GM23338 (cell line): ENCODE results near the gene MAPK1. TPM values are rescaled to one million over a fixed set of nuclear protein-coding genes. Genes with fewer than 3 reads are reported as not detected.

Experiments used
- ATAC-seq: fragments of 200-7000 bp; cut with Tn5 transposase; 3 replicates; pipeline ENCODE4 v1.9.1; 2020
- DNase-seq: peaks from one replicate; pipeline ENCODE4 v3.0.0-alpha.2; 2015; ENCODE audit warnings: low spot score
- H2AFZ ChIP-seq: fragments of 200-600 bp; sonication (generic); 2 replicates; pipeline ENCODE4 v1.8.0; 2016; ENCODE audit warnings: antibody characterized with exemption, mild to moderate bottlenecking, moderate library complexity
- H3F3A ChIP-seq: fragments of 200-600 bp; sonication (generic); replicated peaks from 2 replicates; pipeline ENCODE4 v1.8.0; 2017; ENCODE audit warnings: antibody characterized with exemption, mixed run types, low read depth
- H3K27ac ChIP-seq: fragments of 200-600 bp; sonication (generic); 2 replicates; pipeline ENCODE4 v1.6.1; 2016; ENCODE audit warnings: low read depth
- H3K27me3 ChIP-seq: fragments of 200-600 bp; sonication (generic); 2 replicates; pipeline ENCODE4 v1.8.0; 2016; ENCODE audit warnings: mild to moderate bottlenecking, mixed run types, moderate library complexity; ENCODE audit not compliant: insufficient read depth
- H3K36me3 ChIP-seq: fragments of 200-600 bp; sonication (generic); 2 replicates; pipeline ENCODE4 v1.8.0; 2016; ENCODE audit warnings: mild to moderate bottlenecking; ENCODE audit not compliant: insufficient read depth
- H3K4me1 ChIP-seq: fragments of 200-600 bp; sonication (generic); 2 replicates; pipeline ENCODE4 v1.8.0; 2016; ENCODE audit warnings: mild to moderate bottlenecking, moderate library complexity; ENCODE audit not compliant: insufficient read depth
- H3K4me2 ChIP-seq: fragments of 200-600 bp; sonication (generic); 2 replicates; pipeline ENCODE4 v1.7.1; 2017; ENCODE audit warnings: mixed run types
- H3K4me3 ChIP-seq: fragments of 200-600 bp; sonication (generic); 2 replicates; pipeline ENCODE4 v1.6.1; 2016; ENCODE audit warnings: mixed run types
- H3K79me2 ChIP-seq: fragments of 200-600 bp; sonication (generic); replicated peaks from 2 replicates; pipeline ENCODE4 v1.8.0; 2017; ENCODE audit warnings: mild to moderate bottlenecking; ENCODE audit not compliant: insufficient read depth
- H3K9me2 ChIP-seq: fragments of 200-600 bp; sonication (generic); 2 replicates; pipeline ENCODE4 v1.8.0; 2017; ENCODE audit not compliant: insufficient read depth
- H4K20me1 ChIP-seq: fragments of 200-600 bp; sonication (generic); replicated peaks from 2 replicates; pipeline ENCODE4 v1.8.0; 2017; ENCODE audit warnings: mild to moderate bottlenecking; ENCODE audit not compliant: insufficient read depth
- H3K27ac Mint-ChIP-seq: 2 replicates; pipeline ENCODE4 v1.8.0; 2020; ENCODE audit warnings: inconsistent platforms, mild to moderate bottlenecking, moderate library complexity, mixed read lengths
- H3K27me3 Mint-ChIP-seq: 3 replicates; pipeline ENCODE4 v1.8.0; 2022; ENCODE audit warnings: low read depth, mild to moderate bottlenecking, moderate library complexity, mixed read lengths, inconsistent platforms; ENCODE audit not compliant: insufficient read depth, poor library complexity
- H3K36me3 Mint-ChIP-seq: 3 replicates; pipeline ENCODE4 v1.8.0; 2021; ENCODE audit warnings: low read depth, mild to moderate bottlenecking, inconsistent platforms, moderate library complexity, mixed read lengths
- H3K4me1 Mint-ChIP-seq: 3 replicates; pipeline ENCODE4 v1.8.0; 2020; ENCODE audit warnings: mild to moderate bottlenecking, inconsistent platforms, mixed read lengths
- H3K4me3 Mint-ChIP-seq: 3 replicates; pipeline ENCODE4 v1.8.0; 2021; ENCODE audit warnings: moderate library complexity, mild to moderate bottlenecking, inconsistent platforms, mixed read lengths
- H3K9me3 Mint-ChIP-seq: 3 replicates; pipeline ENCODE4 v1.8.0; 2020; ENCODE audit warnings: moderate library complexity, mild to moderate bottlenecking, inconsistent platforms, mixed read lengths
- CREB1 ChIP-seq: fragments of 250-450 bp; sonication (Bioruptor Pico); IDR thresholded peaks from 2 replicates; pipeline ENCODE4 v1.5.0; 2020; ENCODE audit warnings: low read depth, mild to moderate bottlenecking, moderate library complexity
- CTCF ChIP-seq, 2 experiments: fragments of 200-600 bp in 1 of 2; sonication (generic) in 1 of 2; conservative IDR thresholded peaks; 2 replicates each; pipeline versions ENCODE4 v1.5.1 to v1.6.1; 2016 to 2017; ENCODE audit warnings: antibody characterized with exemption in 2 of 2, low read depth in 2 of 2, mild to moderate bottlenecking in 2 of 2, moderate library complexity in 1 of 2
- EZH2 ChIP-seq: fragments of 200-600 bp; sonication (generic); IDR thresholded peaks from one replicate; pipeline ENCODE4 v1.8.0; 2017; ENCODE audit warnings: antibody characterized with exemption, mild to moderate bottlenecking, low read depth; ENCODE audit not compliant: unreplicated experiment
- EZH2phosphoT487 ChIP-seq: fragments of 200-600 bp; sonication (generic); IDR thresholded peaks from one replicate; pipeline ENCODE4 v1.8.1; 2018; ENCODE audit warnings: antibody characterized with exemption; ENCODE audit not compliant: unreplicated experiment
- JUNB ChIP-seq: IDR thresholded peaks from one replicate; pipeline ENCODE4 v1.6.1; 2016; ENCODE audit warnings: antibody characterized with exemption; ENCODE audit not compliant: unreplicated experiment
- NANOG ChIP-seq: IDR thresholded peaks from 2 replicates; pipeline ENCODE4 v1.6.1; 2016; ENCODE audit warnings: antibody characterized with exemption, borderline replicate concordance
- POLR2AphosphoS5 ChIP-seq: IDR thresholded peaks from 2 replicates; pipeline ENCODE4 v1.6.1; 2016; ENCODE audit warnings: antibody characterized with exemption, low read depth
- STAT1 ChIP-seq: IDR thresholded peaks from one replicate; pipeline ENCODE4 v1.6.1; 2016; ENCODE audit warnings: antibody characterized with exemption; ENCODE audit not compliant: unreplicated experiment
- ZNF114 ChIP-seq: fragments of 250-450 bp; sonication (Bioruptor Pico); IDR thresholded peaks from 2 replicates; pipeline ENCODE4 v1.5.0; 2020; ENCODE audit warnings: mild to moderate bottlenecking, moderate library complexity
- ZNF331 ChIP-seq: fragments of 250-450 bp; sonication (Bioruptor Pico); IDR thresholded peaks from 2 replicates; pipeline ENCODE4 v1.5.0; 2020; ENCODE audit warnings: low read depth, mild to moderate bottlenecking, moderate library complexity
- polyA plus RNA-seq: library from polyadenylated mRNA; unstranded; fragments of >200 nt; fragmentation: Nextera tagmentation; extraction: Ambion mirVana; gene quantifications from 2 replicates; pipeline ENCODE4 v1.2.1, GENCODE V29; 2016
- total RNA-seq: library from RNA; depleted of rRNA; stranded (reverse); fragments of >200 nt; shearing (Covaris generic); gene quantifications from 2 replicates; pipeline ENCODE4 v1.2.3, GENCODE V29; 2014
- TF ChIP-seq, protein P1 (sequence below): IDR thresholded peaks from one replicate; pipeline ENCODE4 v1.6.1; 2018; ENCODE audit warnings: antibody characterized with exemption; ENCODE audit not compliant: unreplicated experiment

The MAPK1 gene
- total and polyA plus RNA-seq, 2 experiments from 2014 or later: 17.4 to 77.5 TPM

DNA sequence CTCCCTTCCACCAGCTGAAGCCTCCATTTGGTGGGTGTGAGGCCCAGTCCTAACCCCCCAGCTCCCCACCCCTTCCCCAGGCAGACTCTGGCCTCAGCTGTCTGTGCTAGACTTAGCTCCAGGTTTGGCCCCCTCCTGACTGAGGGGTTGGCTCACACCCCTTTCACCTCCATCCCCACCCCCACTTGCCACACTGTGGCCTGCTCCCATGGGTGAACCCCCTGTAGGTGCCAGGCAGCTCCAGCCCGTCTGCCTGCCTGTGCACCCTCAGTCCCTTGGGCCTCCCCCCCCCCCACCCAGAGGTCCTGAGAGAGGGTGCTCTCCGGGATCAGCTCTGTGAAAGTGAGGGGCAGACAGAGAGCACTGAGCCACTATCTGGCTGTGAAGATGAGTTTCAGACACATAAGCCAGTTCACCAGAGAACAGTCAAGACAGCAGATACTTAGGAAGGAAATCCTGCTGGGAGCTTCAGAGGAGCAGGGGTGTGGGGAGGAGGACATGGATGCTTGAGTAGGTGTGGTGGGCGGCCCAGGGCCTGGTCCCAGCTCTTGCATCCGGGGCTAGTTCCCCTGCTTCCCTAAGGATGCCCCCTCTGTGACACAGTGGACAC is 49.0 kb upstream of the MAPK1 start (continued):
- TF ChIP-seq CTCF (conservative IDR thresholded peaks at IDR 0.05; ENCODE audit: low read depth in 2 of 2) (no peak), EZH2 (no peak), ZNF331 (CRISPR knock-in tag) (no peak), EZH2phosphoT487 (no peak), JUNB (no peak), STAT1 (no peak)
- TF ChIP-seq, protein P1, sequence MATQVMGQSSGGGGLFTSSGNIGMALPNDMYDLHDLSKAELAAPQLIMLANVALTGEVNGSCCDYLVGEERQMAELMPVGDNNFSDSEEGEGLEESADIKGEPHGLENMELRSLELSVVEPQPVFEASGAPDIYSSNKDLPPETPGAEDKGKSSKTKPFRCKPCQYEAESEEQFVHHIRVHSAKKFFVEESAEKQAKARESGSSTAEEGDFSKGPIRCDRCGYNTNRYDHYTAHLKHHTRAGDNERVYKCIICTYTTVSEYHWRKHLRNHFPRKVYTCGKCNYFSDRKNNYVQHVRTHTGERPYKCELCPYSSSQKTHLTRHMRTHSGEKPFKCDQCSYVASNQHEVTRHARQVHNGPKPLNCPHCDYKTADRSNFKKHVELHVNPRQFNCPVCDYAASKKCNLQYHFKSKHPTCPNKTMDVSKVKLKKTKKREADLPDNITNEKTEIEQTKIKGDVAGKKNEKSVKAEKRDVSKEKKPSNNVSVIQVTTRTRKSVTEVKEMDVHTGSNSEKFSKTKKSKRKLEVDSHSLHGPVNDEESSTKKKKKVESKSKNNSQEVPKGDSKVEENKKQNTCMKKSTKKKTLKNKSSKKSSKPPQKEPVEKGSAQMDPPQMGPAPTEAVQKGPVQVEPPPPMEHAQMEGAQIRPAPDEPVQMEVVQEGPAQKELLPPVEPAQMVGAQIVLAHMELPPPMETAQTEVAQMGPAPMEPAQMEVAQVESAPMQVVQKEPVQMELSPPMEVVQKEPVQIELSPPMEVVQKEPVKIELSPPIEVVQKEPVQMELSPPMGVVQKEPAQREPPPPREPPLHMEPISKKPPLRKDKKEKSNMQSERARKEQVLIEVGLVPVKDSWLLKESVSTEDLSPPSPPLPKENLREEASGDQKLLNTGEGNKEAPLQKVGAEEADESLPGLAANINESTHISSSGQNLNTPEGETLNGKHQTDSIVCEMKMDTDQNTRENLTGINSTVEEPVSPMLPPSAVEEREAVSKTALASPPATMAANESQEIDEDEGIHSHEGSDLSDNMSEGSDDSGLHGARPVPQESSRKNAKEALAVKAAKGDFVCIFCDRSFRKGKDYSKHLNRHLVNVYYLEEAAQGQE: no peak

DNA sequence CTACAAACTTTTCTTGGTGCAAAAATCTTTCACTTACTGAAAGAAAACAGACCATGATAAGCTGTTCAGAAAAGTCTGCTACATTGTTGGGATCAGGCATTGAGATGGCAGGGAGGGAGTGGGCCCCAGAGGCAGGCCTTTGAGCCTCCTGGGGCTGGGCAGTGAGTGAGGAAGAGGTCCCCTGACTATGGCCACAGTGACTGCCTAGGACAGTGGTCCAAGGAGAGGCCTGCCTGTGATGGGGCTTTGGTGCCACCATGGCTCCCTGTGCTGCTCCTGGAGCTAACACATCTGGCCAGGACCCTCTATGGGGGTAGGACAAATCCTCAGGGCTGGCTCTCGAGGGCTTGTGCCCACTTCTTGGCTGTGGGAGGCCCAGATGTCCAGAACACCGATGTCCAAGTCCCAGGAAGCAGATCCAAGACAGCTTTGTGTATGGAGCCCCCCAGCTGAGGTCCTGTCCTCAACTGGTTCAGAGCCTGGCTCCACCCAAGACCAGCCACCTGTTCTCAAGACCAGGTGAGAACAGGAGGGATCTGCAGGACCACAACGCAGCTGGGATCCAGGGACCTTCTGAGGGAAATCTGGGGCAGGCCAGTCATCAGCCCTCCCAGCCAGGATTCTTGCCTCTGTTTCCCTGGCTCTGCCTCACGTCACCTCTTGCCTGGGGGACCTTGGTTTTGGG is 48.3 kb upstream of the MAPK1 start:
- Mint-ChIP-seq H3K36me3 (no peaks in the 10 kb centered on the region), H3K27ac (no peak overlapping the region), H3K27me3 (peaks cover 15% of the 10 kb centered on the region), H3K4me1 (peaks cover 32% of the 10 kb centered on the region), H3K4me3 (no peak overlapping the region), H3K9me3 (no peaks in the 10 kb centered on the region)
- H3K4me3 ChIP-seq: no peak overlapping the region
- no peaks in the 10 kb centered on the region for H3K27me3 ChIP-seq
- DNase-seq: no peak
- peaks cover 3% of the 10 kb centered on the region for H3F3A ChIP-seq
- H2AFZ ChIP-seq: no peak overlapping the region
- no peaks in the 10 kb centered on the region for H3K79me2 ChIP-seq
- no peaks in the 10 kb centered on the region for H3K9me2 ChIP-seq
- H3K27ac ChIP-seq: no peak overlapping the region
- ATAC-seq: no peak
- H3K4me2 ChIP-seq: no peak overlapping the region
- H4K20me1 ChIP-seq: no peaks in the 10 kb centered on the region; the same call in 1 of the 2 replicates
- peaks cover 24% of the 10 kb centered on the region for H3K4me1 ChIP-seq
- no peaks in the 10 kb centered on the region for H3K36me3 ChIP-seq
- TF ChIP-seq CTCF (conservative IDR thresholded peaks at IDR 0.05; ENCODE audit: low read depth in 2 of 2) (no peak), EZH2 (no peak), ZNF331 (CRISPR knock-in tag) (no peak), JUNB (no peak), NANOG (no peak), POLR2AphosphoS5 (no peak), STAT1 (no peak), CREB1 (no peak), EZH2phosphoT487 (no peak), ZNF114 (no peak)
- TF ChIP-seq, protein P1: no peak
